Smooth muscle cell of bladder (primary cell): ENCODE measurements around the gene RPP25L. TPM values are rescaled to one million over a fixed set of nuclear protein-coding genes. Genes with fewer than 3 reads are reported as not detected.

ENCODE experiments used
- total RNA-seq: library from RNA; depleted of rRNA; stranded (reverse); fragments of >200 nt; gene quantifications from 2 replicates; pipeline ENCODE4 v1.2.3, GENCODE V29; 2014

The RPP25L gene, protein sequence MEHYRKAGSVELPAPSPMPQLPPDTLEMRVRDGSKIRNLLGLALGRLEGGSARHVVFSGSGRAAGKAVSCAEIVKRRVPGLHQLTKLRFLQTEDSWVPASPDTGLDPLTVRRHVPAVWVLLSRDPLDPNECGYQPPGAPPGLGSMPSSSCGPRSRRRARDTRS
- 24.8 and 25.9 TPM in 2 replicates for total RNA-seq

DNA sequence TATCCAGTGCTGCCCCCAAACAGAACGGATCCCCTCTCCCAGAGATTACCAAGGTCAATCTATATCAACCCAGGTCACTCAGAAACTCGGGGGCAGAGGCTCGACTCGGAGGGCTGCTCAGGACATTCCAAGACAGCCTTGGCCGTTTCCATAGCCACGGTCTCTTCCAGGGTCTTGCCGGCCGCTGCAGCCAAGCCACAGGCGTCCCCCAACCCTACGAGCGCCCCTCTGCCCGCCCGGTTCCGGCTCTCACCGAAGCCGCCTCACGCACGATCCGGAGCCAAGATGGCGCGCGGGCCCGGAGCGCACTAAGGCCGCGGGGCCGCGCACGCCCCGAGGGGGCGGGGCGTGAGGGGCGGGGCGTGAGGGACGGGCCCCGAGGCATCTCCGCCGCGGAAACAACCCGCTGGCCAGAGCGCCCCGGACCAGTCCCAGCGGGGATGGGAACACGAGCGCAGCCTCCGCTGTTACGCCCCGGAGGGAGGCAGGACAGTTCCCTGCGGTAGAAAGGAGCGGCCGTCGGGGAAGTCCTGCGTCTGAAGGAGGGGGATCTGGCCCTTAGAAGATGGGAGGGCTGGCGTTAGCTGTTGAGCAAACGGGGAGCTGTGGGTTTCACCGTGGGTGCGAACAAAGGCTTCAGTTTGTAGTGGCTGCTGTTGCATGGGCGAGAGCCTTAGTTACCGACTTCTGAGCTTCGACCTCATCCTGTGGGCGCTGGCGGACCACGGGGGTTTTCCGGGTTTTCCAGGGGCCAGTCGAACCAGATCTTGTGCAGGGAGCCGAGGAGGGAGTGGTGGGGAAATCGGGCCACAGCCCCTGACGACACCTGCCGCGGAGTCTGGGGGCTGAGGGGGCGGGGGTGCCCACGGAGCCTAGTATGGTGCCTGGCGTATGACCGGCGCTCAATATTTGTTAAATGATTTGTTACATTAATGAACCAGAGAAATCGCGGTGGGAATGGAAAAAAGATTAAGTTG lies at the start of gene RPP25L:
TSS of gene RPP25L (minus strand) at position 287 of the 977 bp plus-strand sequence. CDS start 801 bp downstream, outside the sequence.

GRCh38 chr9:34651876-34652601 lies 40.1 kb upstream of the RPP25L start, which contains the start of gene IL11RA:
TSS of gene IL11RA (plus strand) at chr9:34652185. CDS start at chr9:34655218, 3,033 bp downstream.

GRCh38 chr9:34646211-34647083 lies 34.5 kb upstream of the RPP25L start, which contains the start of gene GALT:
TSS of gene GALT (plus strand) at chr9:34646675. CDS start at chr9:34646705, 30 bp downstream.

GRCh38 chr9:34637356-34638137 lies 25.6 kb upstream of the RPP25L start, which contains the start of gene SIGMAR1:
TSS of gene SIGMAR1 (minus strand) at chr9:34637787. CDS start at chr9:34637697, 90 bp downstream.

DNA sequence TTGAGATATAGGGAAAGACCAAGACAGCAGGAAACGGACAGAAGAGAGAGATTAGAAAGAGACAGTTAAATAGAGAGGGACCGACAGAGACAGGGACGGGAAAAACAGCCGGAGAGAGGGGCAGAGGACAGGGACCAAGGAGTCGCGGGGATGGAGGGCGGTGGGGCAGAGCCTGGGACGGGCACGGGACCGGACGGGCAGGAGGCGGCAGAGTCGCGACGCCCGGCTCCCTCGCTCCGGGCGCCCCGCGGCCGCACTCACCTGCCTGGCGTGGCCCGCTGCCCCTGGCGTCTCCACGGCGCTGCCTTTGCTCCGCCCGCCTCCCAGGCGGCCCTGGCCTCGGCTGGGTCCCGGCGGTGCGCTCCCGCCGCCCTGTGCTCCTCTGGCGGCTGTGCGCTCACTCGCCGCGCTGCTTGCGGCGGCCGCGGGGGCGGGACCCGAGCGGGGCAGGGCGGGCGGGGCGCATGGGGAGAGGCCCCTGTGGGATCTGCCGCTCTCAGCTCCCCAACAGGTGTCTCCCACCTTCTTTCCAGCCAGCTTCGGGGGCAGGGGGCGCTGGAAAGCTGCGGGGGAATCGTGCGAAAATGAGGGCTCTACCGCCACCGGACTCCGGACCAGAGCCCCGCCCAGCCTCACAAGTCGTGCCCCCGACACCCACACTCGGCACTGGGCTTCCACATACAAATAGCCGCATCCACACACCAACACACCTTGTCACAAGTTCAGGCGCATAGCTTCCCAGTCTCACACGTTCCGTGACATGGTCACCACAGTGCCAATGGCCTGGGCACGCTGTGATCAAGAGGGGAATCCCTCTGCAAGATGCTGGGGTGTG lies 17.0 kb upstream of the RPP25L start, which contains the start of gene ARID3C:
TSS of gene ARID3C (minus strand) at position 411 of the 835 bp plus-strand sequence. CDS start 1,052 bp downstream, outside the sequence.

DNA sequence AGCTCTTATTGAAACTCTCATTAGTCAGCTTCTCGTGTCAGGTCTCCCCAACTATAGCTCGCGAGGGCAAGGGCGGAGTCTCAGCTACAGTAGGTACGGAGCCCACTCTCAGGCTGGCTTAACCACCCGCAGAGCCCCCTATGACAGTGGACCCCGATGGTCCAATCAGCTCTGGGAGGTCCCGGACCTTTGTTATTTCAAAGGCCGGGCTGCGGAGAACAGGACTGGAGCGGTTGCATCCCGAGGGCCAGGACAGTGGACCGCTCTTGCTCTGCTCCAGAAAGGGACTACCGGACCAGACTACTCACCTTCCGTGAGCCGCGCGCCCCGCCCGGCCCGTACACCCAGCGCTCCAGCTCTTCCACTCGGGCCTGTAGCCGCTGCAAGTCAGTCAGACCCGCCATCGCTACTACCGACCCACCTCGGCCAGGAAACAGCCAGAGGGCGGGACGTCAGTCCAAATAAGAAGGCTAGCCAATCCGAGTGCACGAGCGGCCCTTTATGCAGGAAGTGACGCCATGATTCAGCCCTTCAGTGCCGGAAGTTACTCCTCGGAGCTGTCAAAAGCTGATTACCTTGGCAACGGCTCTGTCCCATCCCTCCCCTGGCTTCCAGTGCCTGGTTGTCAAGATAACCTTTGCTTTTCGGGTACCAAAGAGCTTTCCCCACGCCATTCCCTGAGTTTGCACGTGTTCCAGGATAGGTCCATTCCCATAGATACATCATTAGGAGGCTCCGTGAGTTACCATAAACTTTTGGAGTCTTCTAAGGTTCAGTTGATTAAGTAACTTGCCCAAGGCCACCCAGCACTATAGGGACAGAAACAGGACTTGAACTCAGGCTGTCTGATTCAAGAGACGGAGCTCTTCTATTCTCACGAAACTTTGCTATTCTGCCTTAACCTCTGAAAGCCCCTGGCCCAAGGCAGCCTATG lies 8.4 kb upstream of the RPP25L start, which contains the start of gene DCTN3:
TSS of gene DCTN3 (minus strand) at position 435 of the 934 bp plus-strand sequence. CDS start at position 404, 31 bp downstream.

DNA sequence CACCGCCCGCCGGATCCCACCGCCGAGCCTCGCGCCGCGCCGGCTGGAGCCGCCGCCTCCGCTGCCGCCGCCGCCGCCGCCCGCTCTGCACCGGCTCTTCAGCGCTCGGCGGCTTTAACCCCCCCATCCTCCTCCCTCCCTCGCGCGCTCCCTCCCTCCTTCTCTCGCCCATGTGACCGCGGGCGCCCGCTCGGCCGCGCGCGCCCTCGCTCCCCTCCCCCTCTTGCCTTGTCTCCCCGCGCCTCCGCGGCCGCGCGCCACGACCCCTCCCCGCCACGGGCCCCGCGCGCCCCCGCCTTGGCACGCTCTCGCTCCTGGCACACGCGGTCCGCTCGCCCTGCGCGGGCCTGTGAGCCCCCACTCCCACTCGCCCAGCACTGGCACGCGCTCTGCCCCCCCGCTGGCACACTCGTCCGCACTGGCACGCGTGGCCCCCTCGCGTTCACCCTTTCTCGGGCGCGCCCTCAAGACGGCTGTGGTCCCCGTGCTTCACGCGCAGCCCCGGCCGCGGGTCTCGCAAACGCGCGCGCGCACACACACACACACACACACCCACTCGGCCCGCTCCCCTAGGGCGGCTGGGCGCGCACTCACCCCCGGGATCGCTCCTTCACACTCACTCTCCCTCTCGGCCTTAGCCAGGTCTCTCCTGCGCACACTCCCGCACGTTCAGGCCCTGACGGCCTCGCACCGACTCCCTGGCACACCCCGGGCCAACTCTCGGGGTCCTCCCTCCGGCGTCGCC lies 22.1 kb downstream of the RPP25L start, which contains the start of gene CNTFR:
TSS of gene CNTFR (minus strand) at position 89 of the 745 bp plus-strand sequence. CDS start 20,743 bp downstream, outside the sequence.

Other genes with a start within 250 kb of the RPP25L start
- 0.43 and 0.55 TPM in 2 replicates for gene MYORG, start 235.2 kb downstream of the RPP25L start, total RNA-seq
- 3.7 and 6.9 TPM in 2 replicates for gene FAM219A, start 153.5 kb downstream of the RPP25L start, total RNA-seq
- not detected in 2 replicates for gene DNAI1, start 153.3 kb downstream of the RPP25L start, total RNA-seq
- gene ENHO, start 89.1 kb downstream of the RPP25L start, total RNA-seq = not detected in 2 replicates
- under 0.01 TPM in 1 of 2 replicates, not detected in the other for gene CNTFR, start 22.4 kb downstream of the RPP25L start, total RNA-seq
- gene DCTN3, start 8.4 kb upstream of the RPP25L start, total RNA-seq = 105 and 113 TPM in 2 replicates
- gene ARID3C, start 17.0 kb upstream of the RPP25L start, total RNA-seq = 0.09 and 0.14 TPM in 2 replicates
- 34.7 and 52.1 TPM in 2 replicates for gene SIGMAR1, start 25.7 kb upstream of the RPP25L start, total RNA-seq
- 24.3 and 29.8 TPM in 2 replicates for gene GALT, start 34.6 kb upstream of the RPP25L start, total RNA-seq
- 8.8 and 14.1 TPM in 2 replicates for gene IL11RA, start 40.1 kb upstream of the RPP25L start, total RNA-seq
- not detected in 2 replicates for gene CCL27, start 50.6 kb upstream of the RPP25L start, total RNA-seq
- gene CCL19, start 79.2 kb upstream of the RPP25L start, total RNA-seq = not detected in 2 replicates
- gene CCL21, start 98.0 kb upstream of the RPP25L start, total RNA-seq = not detected in 2 replicates